T-helper 1 cell treated with Interleukin-12 subunit alpha and Interleukin-12 subunit beta and Interleukin-4 antibody, amounts not matched to agents 30 μg/mL and 1 μg/mL, for 36 hours (primary cell): ENCODE data around the gene LAMB3.
"Not testable (repeated sequence)": the region's sequence is repeated elsewhere in the genome, so short reads cannot be mapped to it uniquely, and the experiment has no call there.

Experiments used
- H3K27ac Mint-ChIP-seq: one replicate; pipeline ENCODE4 v1.8.0; 2021; ENCODE audit warnings: mild to moderate bottlenecking, mixed read lengths
- H3K27me3 Mint-ChIP-seq: one replicate; pipeline ENCODE4 v1.8.0; 2021; ENCODE audit warnings: low read depth, mixed read lengths
- H3K36me3 Mint-ChIP-seq: one replicate; pipeline ENCODE4 v1.8.0; 2021; ENCODE audit warnings: low read depth, mixed read lengths
- H3K4me1 Mint-ChIP-seq: one replicate; pipeline ENCODE4 v1.8.0; 2021; ENCODE audit warnings: low read depth, mixed read lengths
- H3K4me3 Mint-ChIP-seq: one replicate; pipeline ENCODE4 v1.8.0; 2021; ENCODE audit warnings: mild to moderate bottlenecking, moderate library complexity, mixed read lengths
- H3K9me3 Mint-ChIP-seq: one replicate; pipeline ENCODE4 v1.8.0; 2021; ENCODE audit warnings: mixed read lengths

Gene LAMB3

GRCh38 chr1:209652121-209652735 is at the start of gene LAMB3:
TSS of gene LAMB3 (minus strand) at chr1:209652425. CDS start at chr1:209650944, 1,481 bp downstream.
- Mint-ChIP-seq H3K4me3 (peak within 1 kb of the TSS; percentile 26), H3K27ac (peak within 1 kb of the TSS; percentile 93), H3K27me3 (no peaks in the 10 kb centered on the region), H3K9me3 (no peaks in the 10 kb centered on the region), H3K4me1 (peaks cover 61% of the 10 kb centered on the region), H3K36me3 (peaks cover 5% of the 10 kb centered on the region)

- not testable (repeated sequence) for H3K27me3 Mint-ChIP-seq, H3K9me3 Mint-ChIP-seq, H3K27ac Mint-ChIP-seq, H3K4me3 Mint-ChIP-seq
- Mint-ChIP-seq H3K36me3 (peaks cover 19% of the 10 kb centered on the region), H3K4me1 (peaks cover 59% of the 10 kb centered on the region)
Observed at GRCh38 chr1:209700686-209701085, 48.5 kb upstream of the LAMB3 start.

- Mint-ChIP-seq H3K9me3 (no peaks in the 10 kb centered on the region), H3K4me1 (peaks cover 61% of the 10 kb centered on the region), H3K36me3 (peaks cover 10% of the 10 kb centered on the region), H3K27ac (peak overlapping the region; percentile 2), H3K27me3 (no peaks in the 10 kb centered on the region), H3K4me3 (no peak overlapping the region)
Observed at GRCh38 chr1:209697126-209697525, 44.9 kb upstream of the LAMB3 start.

- Mint-ChIP-seq H3K4me1 (peaks cover 58% of the 10 kb centered on the region), H3K4me3 (no peak overlapping the region), H3K27ac (peak overlapping the region; percentile 64)
Observed at GRCh38 chr1:209696673-209697072, 44.4 kb upstream of the LAMB3 start.

DNA sequence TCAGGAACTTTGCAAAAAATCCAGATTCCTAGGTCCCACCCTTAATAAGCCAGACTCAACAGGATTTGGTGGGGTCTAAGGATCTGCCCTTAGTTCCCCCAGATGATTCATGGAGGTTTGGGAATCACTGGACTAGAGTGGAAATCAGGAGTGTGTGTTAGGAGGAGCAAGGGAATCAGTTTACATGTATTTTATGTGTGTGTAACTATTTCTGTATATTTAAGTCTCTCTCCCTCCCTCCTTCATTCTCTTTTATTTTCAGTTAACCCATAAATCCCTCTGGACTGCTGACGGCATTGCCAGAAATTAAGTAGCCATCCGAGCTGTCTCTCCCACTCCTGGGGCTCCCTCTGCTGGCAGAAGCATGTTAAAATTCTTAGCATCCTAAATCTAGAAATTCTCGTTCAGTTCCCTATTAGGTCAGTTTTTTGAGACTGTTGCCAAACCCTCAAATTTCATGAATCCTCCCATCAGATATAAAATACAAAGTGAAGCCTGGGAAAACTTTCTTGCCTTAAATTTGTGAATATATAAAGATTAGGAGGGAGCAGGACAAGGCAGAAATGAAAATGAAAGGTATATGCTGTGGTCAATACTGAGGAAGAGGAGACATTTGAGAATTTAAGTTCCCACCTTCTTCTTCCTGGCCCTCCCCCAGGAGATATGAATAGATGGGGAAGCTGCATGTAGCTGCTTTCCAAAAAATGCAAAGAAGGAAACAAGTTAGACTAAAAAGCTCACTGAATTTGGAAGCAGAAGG is 40.7 kb upstream of the LAMB3 start:
- Mint-ChIP-seq H3K27me3 (no peaks in the 10 kb centered on the region), H3K9me3 (no peaks in the 10 kb centered on the region), H3K36me3 (peaks cover 15% of the 10 kb centered on the region), H3K4me3 (peak overlapping the region; percentile 47), H3K27ac (peak overlapping the region; percentile 67), H3K4me1 (peaks cover 53% of the 10 kb centered on the region)

More at GRCh38 chr1:209696673-209697072, 44.4 kb upstream of the LAMB3 start:
- Mint-ChIP-seq H3K9me3 (no peaks in the 10 kb centered on the region), H3K36me3 (peaks cover 10% of the 10 kb centered on the region), H3K27me3 (no peaks in the 10 kb centered on the region)

DNA sequence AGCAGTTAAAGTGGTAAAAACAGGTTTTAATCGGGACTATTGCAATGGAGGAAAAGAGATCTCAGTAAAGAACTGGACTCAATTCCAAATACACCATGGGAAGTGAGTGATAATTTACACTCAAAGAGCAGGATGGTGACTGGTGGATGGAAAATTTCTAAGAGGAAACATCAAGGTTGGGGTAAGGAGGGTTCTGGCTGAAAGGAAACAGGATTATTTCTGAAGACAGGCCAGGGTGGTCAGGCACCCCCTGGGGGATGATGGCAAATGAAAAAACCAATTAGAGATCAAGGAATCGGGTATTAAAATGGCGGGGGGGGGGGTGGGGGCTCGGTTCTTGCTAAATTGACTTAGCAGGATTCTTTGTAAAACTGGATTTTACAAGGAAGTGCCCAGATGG is 40.1 kb upstream of the LAMB3 start:
- Mint-ChIP-seq H3K27ac (peak overlapping the region; percentile 10), H3K27me3 (no peaks in the 10 kb centered on the region), H3K9me3 (no peaks in the 10 kb centered on the region), H3K36me3 (peaks cover 19% of the 10 kb centered on the region), H3K4me3 (no peak overlapping the region), H3K4me1 (peaks cover 56% of the 10 kb centered on the region)

DNA sequence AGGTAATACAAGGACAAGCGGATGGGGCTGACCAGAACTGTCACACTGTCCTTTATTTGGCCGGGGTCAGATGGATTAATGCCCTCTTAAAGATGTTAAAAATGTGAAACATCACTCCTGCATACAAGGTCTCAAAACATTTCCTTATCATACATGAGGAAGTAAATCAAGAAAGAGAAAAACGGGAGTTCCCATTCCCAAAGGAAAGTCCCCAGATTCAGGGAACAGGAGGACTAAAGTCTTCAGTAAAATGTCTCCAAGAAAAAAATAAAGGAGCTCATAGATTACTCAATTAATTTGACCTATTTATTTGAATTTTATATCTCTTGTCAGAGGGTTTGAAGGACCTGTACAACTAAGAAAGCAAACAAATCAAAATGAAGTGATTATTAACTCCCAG is 39.0 kb upstream of the LAMB3 start:
- Mint-ChIP-seq H3K9me3 (no peaks in the 10 kb centered on the region), H3K36me3 (peaks cover 20% of the 10 kb centered on the region), H3K27me3 (no peaks in the 10 kb centered on the region), H3K27ac (no peak overlapping the region), H3K4me3 (no peak overlapping the region), H3K4me1 (peaks cover 56% of the 10 kb centered on the region)

DNA sequence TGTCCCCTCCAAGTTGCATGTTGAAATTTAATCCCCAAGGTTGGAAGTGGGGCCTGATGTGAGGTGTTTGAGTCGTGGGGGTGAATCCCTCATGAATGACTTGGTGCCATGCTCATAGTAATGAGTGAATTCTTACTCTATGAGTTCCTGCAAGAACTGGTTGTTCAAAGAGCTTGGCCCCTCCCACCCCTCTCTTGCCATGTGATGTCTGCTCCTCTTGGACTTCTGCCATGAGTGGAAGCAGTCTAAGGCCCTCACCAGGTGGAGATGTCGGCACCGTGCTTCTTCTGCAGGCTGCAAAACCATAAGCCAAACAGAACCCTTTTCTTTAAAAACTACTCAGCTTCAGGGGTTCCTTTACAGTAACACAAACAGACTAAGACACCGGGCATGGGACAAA is 37.3 kb upstream of the LAMB3 start:
- Mint-ChIP-seq H3K27ac (no peak overlapping the region), H3K36me3 (peaks cover 20% of the 10 kb centered on the region)

DNA sequence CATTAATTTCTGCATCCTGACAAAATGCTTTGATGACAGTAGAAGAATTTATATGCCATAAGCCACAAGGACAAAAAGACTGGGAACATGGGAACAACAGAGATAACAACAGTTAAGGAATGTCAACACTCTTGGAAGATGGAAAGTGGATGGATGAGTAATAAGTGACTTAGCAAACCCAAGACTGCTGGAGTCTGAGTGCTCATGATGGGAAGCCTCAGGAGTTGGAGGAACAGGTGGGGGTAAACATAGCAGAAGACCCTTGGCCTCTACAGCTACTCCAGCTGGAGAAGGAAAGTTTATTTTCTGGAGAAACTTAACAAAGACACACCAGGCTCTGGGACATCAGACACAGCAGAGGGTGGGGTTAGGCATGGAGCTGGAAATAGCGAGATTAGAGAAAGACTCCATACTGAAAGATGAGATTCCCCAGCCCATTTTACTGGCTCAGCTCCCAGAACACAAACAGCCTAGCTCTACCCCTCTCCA is 36.6 kb upstream of the LAMB3 start:
- peaks cover 20% of the 10 kb centered on the region for H3K36me3 Mint-ChIP-seq
- no peak overlapping the region for H3K27ac Mint-ChIP-seq
- no peak overlapping the region for H3K4me3 Mint-ChIP-seq
- H3K9me3 Mint-ChIP-seq, result no peaks in the 10 kb centered on the region
- H3K4me1 Mint-ChIP-seq, result peaks cover 60% of the 10 kb centered on the region
- no peaks in the 10 kb centered on the region for H3K27me3 Mint-ChIP-seq

More for the DNA sequence above, 37.3 kb upstream of the LAMB3 start:
- Mint-ChIP-seq H3K27me3 (no peaks in the 10 kb centered on the region), H3K9me3 (no peaks in the 10 kb centered on the region), H3K4me3 (no peak overlapping the region), H3K4me1 (peaks cover 63% of the 10 kb centered on the region)

DNA sequence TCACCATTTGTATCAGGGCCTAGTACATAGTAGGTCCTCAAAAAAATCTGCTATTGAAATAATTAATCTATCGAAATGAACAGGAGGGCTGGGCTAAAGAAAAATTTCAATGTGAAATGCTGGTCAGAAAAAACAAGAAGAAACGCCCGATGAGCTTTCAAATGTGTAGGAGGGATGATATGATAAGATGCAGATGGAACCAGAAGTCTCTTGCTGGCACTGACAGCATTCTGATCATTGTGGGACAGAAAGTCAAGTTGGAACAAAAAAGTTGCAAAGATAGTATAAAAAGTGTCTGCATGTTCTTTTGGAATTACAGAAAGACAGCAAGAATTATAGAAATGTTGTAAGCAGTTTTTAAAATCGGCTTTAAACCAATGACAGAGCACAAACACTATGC is 34.1 kb upstream of the LAMB3 start:
- no peaks in the 10 kb centered on the region for H3K27me3 Mint-ChIP-seq
- H3K4me1 Mint-ChIP-seq, result peaks cover 44% of the 10 kb centered on the region
- H3K9me3 Mint-ChIP-seq, result no peaks in the 10 kb centered on the region
- peaks cover 21% of the 10 kb centered on the region for H3K36me3 Mint-ChIP-seq
- peak overlapping the region; percentile 78 for H3K4me3 Mint-ChIP-seq
- H3K27ac Mint-ChIP-seq, result peak overlapping the region; percentile 72

DNA sequence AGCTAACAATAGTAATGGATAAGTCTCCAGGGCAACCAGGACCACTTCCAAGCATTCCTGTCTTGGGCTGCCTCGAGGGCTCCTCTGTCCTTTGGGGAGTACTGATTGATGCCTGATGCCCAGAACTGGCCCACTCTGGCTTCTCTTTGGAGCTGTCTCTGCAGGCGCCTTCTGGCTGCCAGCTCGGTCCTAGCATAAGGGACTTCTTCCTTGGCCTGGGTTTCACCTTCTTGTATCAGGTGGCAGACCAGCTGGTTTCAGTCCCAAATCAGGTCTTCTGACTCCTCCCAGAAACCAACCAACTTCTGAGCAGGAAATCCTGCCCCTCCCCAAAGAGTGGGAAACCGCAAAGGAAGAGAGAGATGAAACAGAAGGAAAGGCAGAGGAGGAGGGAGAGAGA is 33.6 kb upstream of the LAMB3 start:
- Mint-ChIP-seq H3K9me3 (no peaks in the 10 kb centered on the region), H3K27me3 (peaks cover 3% of the 10 kb centered on the region), H3K36me3 (peaks cover 21% of the 10 kb centered on the region), H3K27ac (peak overlapping the region; percentile 72), H3K4me3 (peak overlapping the region; percentile 78), H3K4me1 (peaks cover 44% of the 10 kb centered on the region)

GRCh38 chr1:209678981-209679539 is 26.8 kb upstream of the LAMB3 start:
- no peak overlapping the region for H3K4me3 Mint-ChIP-seq
- peaks cover 34% of the 10 kb centered on the region for H3K4me1 Mint-ChIP-seq
- H3K27me3 Mint-ChIP-seq, result peaks cover 6% of the 10 kb centered on the region
- H3K36me3 Mint-ChIP-seq, result peaks cover 25% of the 10 kb centered on the region
- no peak overlapping the region for H3K27ac Mint-ChIP-seq
- no peaks in the 10 kb centered on the region for H3K9me3 Mint-ChIP-seq

DNA sequence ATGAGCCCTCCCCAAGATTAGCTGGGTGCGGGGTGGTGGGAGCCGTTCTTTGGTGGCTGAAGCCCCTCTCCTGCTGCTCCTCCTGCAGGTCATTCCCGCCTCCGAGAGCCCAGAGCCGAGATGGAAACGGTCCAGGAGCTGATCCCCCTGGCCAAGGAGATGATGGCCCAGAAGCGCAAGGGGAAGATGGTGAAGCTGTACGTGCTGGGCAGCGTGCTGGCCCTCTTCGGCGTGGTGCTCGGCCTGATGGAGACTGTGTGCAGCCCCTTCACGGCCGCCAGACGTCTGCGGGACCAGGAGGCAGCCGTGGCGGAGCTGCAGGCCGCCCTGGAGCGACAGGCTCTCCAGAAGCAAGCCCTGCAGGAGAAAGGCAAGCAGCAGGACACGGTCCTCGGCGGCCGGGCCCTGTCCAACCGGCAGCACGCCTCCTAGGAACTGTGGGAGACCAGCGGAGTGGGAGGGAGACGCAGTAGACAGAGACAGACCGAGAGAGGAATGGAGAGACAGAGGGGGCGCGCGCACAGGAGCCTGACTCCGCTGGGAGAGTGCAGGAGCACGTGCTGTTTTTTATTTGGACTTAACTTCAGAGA is 23.4 kb upstream of the LAMB3 start:
- H3K27ac Mint-ChIP-seq, result peak overlapping the region; percentile 90
- peak overlapping the region; percentile 92 for H3K4me3 Mint-ChIP-seq
- peaks cover 28% of the 10 kb centered on the region for H3K36me3 Mint-ChIP-seq
- peaks cover 3% of the 10 kb centered on the region for H3K27me3 Mint-ChIP-seq
- H3K4me1 Mint-ChIP-seq, result peaks cover 64% of the 10 kb centered on the region
- H3K9me3 Mint-ChIP-seq, result peaks cover 4% of the 10 kb centered on the region

GRCh38 chr1:209674957-209675564 is 22.8 kb upstream of the LAMB3 start, which contains the start of gene G0S2:
TSS of gene G0S2 (plus strand) at chr1:209675412. CDS start at chr1:209675685, 273 bp downstream.
- H3K4me3 Mint-ChIP-seq, result peak within 1 kb of the TSS; percentile 92
- peak within 1 kb of the TSS; percentile 90 for H3K27ac Mint-ChIP-seq
- peaks cover 67% of the 10 kb centered on the region for H3K4me1 Mint-ChIP-seq
- peaks cover 3% of the 10 kb centered on the region for H3K27me3 Mint-ChIP-seq
- peaks cover 4% of the 10 kb centered on the region for H3K9me3 Mint-ChIP-seq
- peaks cover 28% of the 10 kb centered on the region for H3K36me3 Mint-ChIP-seq
